K562 (cell line): ENCODE measurements around the gene STAM2. TPM values are rescaled to one million over a fixed set of nuclear protein-coding genes. Genes with fewer than 3 reads are reported as not detected.

Source experiments
- ATAC-seq: fragments of 200-7000 bp; cut with Tn5 transposase; 3 replicates; pipeline ENCODE4 v1.9.1; 2020; ENCODE audit warnings: moderate library complexity
- BruUV-seq: library from RNA; stranded (reverse); fragments of 400-500 nt; replicated peaks from 2 replicates; lab custom pipeline; 2021; lab: Mats Ljungman, UMichigan
- CTCF ChIA-PET: fragments of 300-600 bp; formaldehyde crosslinking; extraction: SDS; loops from one replicate; lab custom pipeline; 2021; ENCODE audit warnings: low intra/inter-chr PET ratio; lab: Yijun Ruan, JAX
- POLR2A ChIA-PET: fragments of 300-600, 350-650 bp; sonication (Branson Sonifier 250); formaldehyde crosslinking; extraction: SDS; loops from one replicate; lab custom pipeline; 2021; ENCODE audit warnings: antibody characterized with exemption, inconsistent platforms; lab: Yijun Ruan, JAX
- DNase-seq, 4 experiments: peaks; one replicate each; pipeline versions ENCODE4 v3.0.0 to v3.0.0-alpha.2; 2011 to 2018; ENCODE audit warnings: low spot score in 3 of 4, mixed read lengths in 3 of 4; ENCODE audit errors: extremely low read depth in 1 of 4
- FAIRE-seq: peaks from 2 replicates; lab custom pipeline; 2011; peaks lifted over from hg19 to GRCh38; lab: Jason Lieb, UNC
- H2AFZ ChIP-seq: 2 replicates; pipeline ENCODE4 v1.6.0; 2011; ENCODE audit warnings: low read depth, low read length, control low read depth, inconsistent platforms
- H3K27ac ChIP-seq: fragments of 200-600 bp; 3 replicates; pipeline ENCODE4 v1.8.0; 2011; ENCODE audit warnings: low read depth, mild to moderate bottlenecking, control low read depth, inconsistent platforms, low read length, moderate library complexity, mixed read lengths; ENCODE audit errors: extremely low read depth
- H3K27me3 ChIP-seq, 2 experiments: fragments of 300-600 bp in 1 of 2; 2 replicates in 1 of 2; 3 replicates in 1 of 2; pipeline versions ENCODE4 v1.6.0 to v1.8.0; 2011; ENCODE audit warnings: inconsistent platforms in 2 of 2, low read length in 2 of 2, mild to moderate bottlenecking in 1 of 2, mixed read lengths in 1 of 2, moderate library complexity in 1 of 2; ENCODE audit not compliant: control insufficient read depth in 2 of 2, insufficient read depth in 2 of 2
- H3K36me3 ChIP-seq: fragments of 300-600 bp; 3 replicates; pipeline ENCODE4 v1.8.0; 2011; ENCODE audit warnings: mild to moderate bottlenecking, low read length, inconsistent platforms; ENCODE audit not compliant: control insufficient read depth, insufficient read depth
- H3K4me1 ChIP-seq, 2 experiments: fragments of 200-600 bp in 1 of 2; replicated peaks in 1 of 2; 2 replicates in 1 of 2; 3 replicates in 1 of 2; pipeline versions ENCODE4 v1.5.1 to v1.8.0; 2011; ENCODE audit warnings: inconsistent platforms in 2 of 2, low read length in 2 of 2, mild to moderate bottlenecking in 1 of 2, mixed read lengths in 1 of 2, moderate library complexity in 1 of 2; ENCODE audit not compliant: control insufficient read depth in 2 of 2, insufficient read depth in 2 of 2
- H3K4me2 ChIP-seq: 2 replicates; pipeline ENCODE4 v1.6.1; 2011; ENCODE audit warnings: low read length, control low read depth, inconsistent platforms, mixed read lengths; ENCODE audit not compliant: insufficient read depth
- H3K4me3 ChIP-seq: fragments of 200-600 bp; sonication (generic), shearing (Covaris generic); 2 replicates; pipeline ENCODE4 v1.5.1; 2016; ENCODE audit warnings: control low read depth, inconsistent platforms
- H3K79me2 ChIP-seq: fragments of 200-600 bp; 3 replicates; pipeline ENCODE4 v1.8.0; 2011; ENCODE audit warnings: low read length, inconsistent platforms; ENCODE audit not compliant: control insufficient read depth, insufficient read depth
- H3K9ac ChIP-seq, 2 experiments: 2 replicates each; pipeline versions ENCODE4 v1.6.0 to v1.6.1; 2011; ENCODE audit warnings: low read depth in 2 of 2, low read length in 2 of 2, control low read depth in 1 of 2, inconsistent platforms in 1 of 2, mild to moderate bottlenecking in 1 of 2, mixed read lengths in 1 of 2; ENCODE audit not compliant: insufficient read depth in 1 of 2
- H3K9me1 ChIP-seq: one replicate; pipeline ENCODE4 v1.6.0; 2011; ENCODE audit warnings: inconsistent platforms, mild to moderate bottlenecking, low read length, moderate library complexity; ENCODE audit not compliant: control insufficient read depth, insufficient read depth
- H3K9me3 ChIP-seq: replicated peaks from 2 replicates; pipeline ENCODE4 v1.5.1; 2011; ENCODE audit warnings: low read depth, low read length, inconsistent platforms; ENCODE audit not compliant: control insufficient read depth, insufficient read depth
- H4K20me1 ChIP-seq: replicated peaks from 2 replicates; pipeline ENCODE4 v1.6.1; 2011; ENCODE audit warnings: low read length, inconsistent platforms, mixed read lengths; ENCODE audit not compliant: control insufficient read depth, insufficient read depth
- ARNT ChIP-seq, 2 experiments: fragments of 450-650 bp; IDR thresholded peaks; 2 replicates each; pipeline ENCODE4 v1.6.1; 2016; ENCODE audit warnings: mild to moderate bottlenecking in 1 of 2
- ETV6 ChIP-seq, 3 experiments: fragments of 150-350 bp in 1 of 3; sonication (generic) in 1 of 3; formaldehyde crosslinking in 1 of 3; IDR thresholded peaks; 2 replicates each; pipeline versions ENCODE4 v1.6.1 to v1.8.0; 2014 to 2022; ENCODE audit warnings: borderline replicate concordance in 2 of 3, low read depth in 2 of 3, antibody characterized with exemption in 1 of 3, low read length in 1 of 3, mild to moderate bottlenecking in 1 of 3, missing genetic modification reagents in 1 of 3
- LARP7 ChIP-seq: fragments of 450-650 bp; IDR thresholded peaks from 2 replicates; pipeline ENCODE4 v1.6.1; 2016
- NCOA6 ChIP-seq: fragments of 450-650 bp; IDR thresholded peaks from 2 replicates; pipeline ENCODE4 v1.6.1; 2017; ENCODE audit warnings: mild to moderate bottlenecking
- PCBP1 ChIP-seq: fragments of 200-400 bp; formaldehyde crosslinking; IDR thresholded peaks from 2 replicates; pipeline ENCODE4 v1.6.1; 2018; ENCODE audit warnings: mild to moderate bottlenecking, low read depth, low read length; ENCODE audit not compliant: poor library complexity, severe bottlenecking
- STAG1 ChIP-seq: sonication (generic); formaldehyde crosslinking; IDR thresholded peaks from 2 replicates; pipeline ENCODE4 v1.5.0; 2020; ENCODE audit warnings: missing genetic modification reagents, borderline replicate concordance
- ZNF445 ChIP-seq: fragments of 250-450 bp; sonication (Bioruptor Pico); IDR thresholded peaks from 2 replicates; pipeline ENCODE4 v1.4.0; 2020; ENCODE audit warnings: low read depth, mild to moderate bottlenecking, moderate library complexity
- WGBS: fragments of 100-300 bp; shearing (Covaris generic); methylation state at CpG from one replicate; pipeline ENCODE4 v1.1.6; 2016; ENCODE audit warnings: low coverage, mixed read lengths; ENCODE audit not compliant: insufficient coverage; ENCODE audit errors: missing lambda C conversion rate; 5-methylcytosine and 5-hydroxymethylcytosine counted together
- in situ Hi-C: fragments of 300-500 bp; cut with MboI; formaldehyde crosslinking; loops from 4 replicates; pipeline ENCODE4 v1.15.0; 2018; ENCODE audit warnings: inconsistent platforms, mixed read lengths
- intact Hi-C: fragments of 100-400 bp; cut with micrococcal nuclease; formaldehyde crosslinking; loops from 2 replicates; pipeline ENCODE4 v1.14.2; 2022
- polyA plus RNA-seq, 8 experiments: library from polyadenylated mRNA; depleted of rRNA in 4 of 8; stranded (reverse) in 5 of 8; unstranded in 3 of 8; fragments of >200 nt; fragmentation: Nextera tagmentation in 2 of 8; fragmentation: Illumina TruSeq in 1 of 8; extraction: Ambion mirVana in 2 of 8; extraction: Trizol in 1 of 8; gene quantifications; 2 replicates each; pipeline versions ENCODE4 v1.2.1 to v1.2.3, GENCODE V29; 2011 to 2014; ENCODE audit warnings: inconsistent platforms in 1 of 8, missing spikeins in 1 of 8
- total RNA-seq, 7 experiments: library from RNA; depleted of rRNA in 6 of 7; stranded (reverse); fragments of >200 nt in 6 of 7; fragmentation: Illumina TruSeq in 2 of 7; extraction: Trizol in 2 of 7; gene quantifications; 2 replicates each; pipeline versions ENCODE4 v1.2.1 to v1.2.3, GENCODE V29; 2011 to 2021; ENCODE audit warnings: low replicate concordance in 1 of 7
- TF ChIP-seq, protein P1 (sequence below): sonication (generic); formaldehyde crosslinking; IDR thresholded peaks from 2 replicates; pipeline ENCODE4 v1.9.0; 2022; ENCODE audit warnings: mild to moderate bottlenecking, missing genetic modification reagents
- TF ChIP-seq, protein P2 (sequence below): fragments of 450-650 bp; formaldehyde crosslinking; IDR thresholded peaks from 2 replicates; pipeline ENCODE4 v1.4.0; 2022; ENCODE audit warnings: missing genetic modification characterization
- TF ChIP-seq, protein P3 (sequence below): fragments of 450-650 bp; IDR thresholded peaks from 2 replicates; pipeline ENCODE4 v1.6.1; 2016; ENCODE audit warnings: mild to moderate bottlenecking

STAM2 gene
- total and polyA plus RNA-seq, 9 of the 15 experiments (the other 6 are each of a cell fraction or from before 2014, with no cell fraction given): 4.5 to 13.9 (median 8.7) TPM

DNA sequence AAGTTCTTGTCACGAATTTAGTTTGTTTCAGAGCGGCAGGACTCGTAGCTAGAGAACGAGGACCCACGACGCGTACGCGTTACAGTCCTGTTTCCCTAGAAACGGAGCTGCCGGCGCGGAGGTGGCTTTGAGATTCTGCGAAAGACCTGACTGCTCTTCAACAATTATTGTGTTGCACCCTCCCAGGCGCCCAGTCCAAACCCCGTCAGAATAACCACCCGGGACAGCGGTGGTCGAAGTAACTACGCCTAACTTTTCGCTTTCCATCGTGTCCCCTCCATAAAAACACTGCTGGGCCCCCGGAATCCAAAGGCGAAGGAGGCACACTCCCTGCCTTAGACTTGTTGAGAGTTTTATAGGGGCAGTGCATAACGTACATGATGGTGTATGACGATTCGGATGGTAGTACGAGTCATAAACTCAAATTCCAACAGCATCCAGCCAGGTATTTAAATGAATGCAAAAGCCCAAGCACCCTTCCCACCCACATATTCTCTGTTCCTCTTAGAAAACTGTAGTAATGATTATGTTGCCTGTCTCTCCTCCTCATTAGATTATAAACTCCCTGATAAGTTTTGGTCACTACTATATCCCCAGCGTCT is 651 bp upstream of the STAM2 start:
- CTCF ChIA-PET: interaction anchor here (1.1 kb wide), 1 partner anchor 143 kb away, joined by 4 read pairs; no protein-coding TSS in a partner anchor
- peaks cover 22% of the 10 kb centered on the region for H3K79me2 ChIP-seq
- TF ChIP-seq, protein P1, sequence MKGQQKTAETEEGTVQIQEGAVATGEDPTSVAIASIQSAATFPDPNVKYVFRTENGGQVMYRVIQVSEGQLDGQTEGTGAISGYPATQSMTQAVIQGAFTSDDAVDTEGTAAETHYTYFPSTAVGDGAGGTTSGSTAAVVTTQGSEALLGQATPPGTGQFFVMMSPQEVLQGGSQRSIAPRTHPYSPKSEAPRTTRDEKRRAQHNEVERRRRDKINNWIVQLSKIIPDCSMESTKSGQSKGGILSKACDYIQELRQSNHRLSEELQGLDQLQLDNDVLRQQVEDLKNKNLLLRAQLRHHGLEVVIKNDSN: 0 out of 2 replicates have a peak, but pooled peaks have one; percentile 3
- 0 out of 2 replicates have a peak, but pooled peaks have one; percentile 36 for TF ChIP-seq ZNF445 (CRISPR knock-in tag)
- 0 out of 2 replicates have a peak, but pooled peaks have one; percentile 45 for TF ChIP-seq STAG1 (CRISPR knock-in tag)
- TF ChIP-seq, protein P2, sequence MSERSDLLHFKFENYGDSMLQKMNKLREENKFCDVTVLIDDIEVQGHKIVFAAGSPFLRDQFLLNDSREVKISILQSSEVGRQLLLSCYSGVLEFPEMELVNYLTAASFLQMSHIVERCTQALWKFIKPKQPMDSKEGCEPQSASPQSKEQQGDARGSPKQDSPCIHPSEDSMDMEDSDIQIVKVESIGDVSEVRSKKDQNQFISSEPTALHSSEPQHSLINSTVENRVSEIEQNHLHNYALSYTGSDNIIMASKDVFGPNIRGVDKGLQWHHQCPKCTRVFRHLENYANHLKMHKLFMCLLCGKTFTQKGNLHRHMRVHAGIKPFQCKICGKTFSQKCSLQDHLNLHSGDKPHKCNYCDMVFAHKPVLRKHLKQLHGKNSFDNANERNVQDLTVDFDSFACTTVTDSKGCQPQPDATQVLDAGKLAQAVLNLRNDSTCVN (CRISPR knock-in tag): no peak
- peak; percentile 4 for TF ChIP-seq PCBP1
- TF ChIP-seq, protein P3, sequence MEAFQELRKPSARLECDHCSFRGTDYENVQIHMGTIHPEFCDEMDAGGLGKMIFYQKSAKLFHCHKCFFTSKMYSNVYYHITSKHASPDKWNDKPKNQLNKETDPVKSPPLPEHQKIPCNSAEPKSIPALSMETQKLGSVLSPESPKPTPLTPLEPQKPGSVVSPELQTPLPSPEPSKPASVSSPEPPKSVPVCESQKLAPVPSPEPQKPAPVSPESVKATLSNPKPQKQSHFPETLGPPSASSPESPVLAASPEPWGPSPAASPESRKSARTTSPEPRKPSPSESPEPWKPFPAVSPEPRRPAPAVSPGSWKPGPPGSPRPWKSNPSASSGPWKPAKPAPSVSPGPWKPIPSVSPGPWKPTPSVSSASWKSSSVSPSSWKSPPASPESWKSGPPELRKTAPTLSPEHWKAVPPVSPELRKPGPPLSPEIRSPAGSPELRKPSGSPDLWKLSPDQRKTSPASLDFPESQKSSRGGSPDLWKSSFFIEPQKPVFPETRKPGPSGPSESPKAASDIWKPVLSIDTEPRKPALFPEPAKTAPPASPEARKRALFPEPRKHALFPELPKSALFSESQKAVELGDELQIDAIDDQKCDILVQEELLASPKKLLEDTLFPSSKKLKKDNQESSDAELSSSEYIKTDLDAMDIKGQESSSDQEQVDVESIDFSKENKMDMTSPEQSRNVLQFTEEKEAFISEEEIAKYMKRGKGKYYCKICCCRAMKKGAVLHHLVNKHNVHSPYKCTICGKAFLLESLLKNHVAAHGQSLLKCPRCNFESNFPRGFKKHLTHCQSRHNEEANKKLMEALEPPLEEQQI: peak; percentile 99
- TF ChIP-seq NCOA6: 0 out of 2 replicates have a peak, but pooled peaks have one; percentile 26
- TF ChIP-seq ETV6 (IDR thresholded peaks at IDR 0.05; ENCODE audit: borderline replicate concordance in 1 of 2, low read depth in 2 of 2, low read length in 1 of 2): 0 out of 4 replicates have a peak, but pooled peaks of 1 of the 2 experiments have one; percentile 6
- TF ChIP-seq ETV6 (CRISPR knock-in tag; IDR thresholded peaks at IDR 0.05; ENCODE audit: borderline replicate concordance): no peak
- 0 out of 2 replicates have a peak, but pooled peaks have one; percentile 30 for TF ChIP-seq LARP7
- TF ChIP-seq ARNT (IDR thresholded peaks at IDR 0.05): peak in 1 of 2 experiments; percentile 85; a peak in 2 of 4 replicates

More for the DNA sequence above, 651 bp upstream of the STAM2 start:
- H4K20me1 ChIP-seq: no peaks in the 10 kb centered on the region
- peaks cover 5 to 11% of the 10 kb centered on the region in 2 experiments; a peak in 4 of 5 replicates for H3K4me1 ChIP-seq
- peak overlapping the region; percentile 97; the same call in 2 of the 3 replicates for H3K27ac ChIP-seq
- POLR2A ChIA-PET: interaction anchor here (0.6 to 1.1 kb wide), 2 partner anchors 10 to 52 kb away, joined by 3 to 4 read pairs; no protein-coding TSS in a partner anchor
- peak overlapping the region; percentile 80 for H3K4me3 ChIP-seq
- H3K4me2 ChIP-seq: peak overlapping the region; percentile 85
- intact Hi-C loops: loop anchor here (5.0 kb wide), 2 partner anchors 461 to 541 kb away; partner anchors contain the start of genes ARL6IP6 and PRPF40A
- BruUV-seq: no TSS peak
- no peak for DNase-seq
- ATAC-seq: no peak
- no peak for FAIRE-seq
- 86% methylated on average over 25 of the region's 29 CpGs for WGBS
- H3K36me3 ChIP-seq: no peaks in the 10 kb centered on the region
- H3K9me3 ChIP-seq: peaks cover 11% of the 10 kb centered on the region
- H3K9me1 ChIP-seq: no peaks in the 10 kb centered on the region
- peak overlapping the region in 1 of 2 experiments; percentile 94; a peak in 1 of 4 replicates for H3K9ac ChIP-seq
- peak overlapping the region; percentile 100 for H2AFZ ChIP-seq
- in situ Hi-C loops: no loop called here
- no peaks in the 10 kb centered on the region; a peak in 1 of 5 replicates for H3K27me3 ChIP-seq
